ENCODE results near the gene SNX6.

Gene SNX6

GRCh38 chr14:34619471-34619870, 10.5 kb downstream of the SNX6 start:
- no peak overlapping the region for H3K4me3 ChIP-seq (ENCODE audit: low read length)
- TF ChIP-seq ZNF274 (IDR thresholded peaks at IDR 0.05; ENCODE audit: low read depth, low read length) = no peak

- no peak for TF ChIP-seq ZNF274 (IDR thresholded peaks at IDR 0.05; ENCODE audit: low read depth, low read length)
- H3K4me3 ChIP-seq (ENCODE audit: low read length) = no peak overlapping the region
These were observed 13.6 kb downstream of the SNX6 start for GRCh38 chr14:34616360-34616759.

GRCh38 chr14:34615507-34615906, 14.4 kb downstream of the SNX6 start:
- no peak for TF ChIP-seq ZNF274 (IDR thresholded peaks at IDR 0.05; ENCODE audit: low read depth, low read length)
- H3K4me3 ChIP-seq (ENCODE audit: low read length) = no peak overlapping the region

- no peak overlapping the region for H3K4me3 ChIP-seq (ENCODE audit: low read length)
- TF ChIP-seq ZNF274 (IDR thresholded peaks at IDR 0.05; ENCODE audit: low read depth, low read length) = no peak
These were observed 15.3 kb downstream of the SNX6 start for GRCh38 chr14:34614638-34615037.

- no peak for TF ChIP-seq ZNF274 (IDR thresholded peaks at IDR 0.05; ENCODE audit: low read depth, low read length)
- H3K4me3 ChIP-seq (ENCODE audit: low read length) = no peak overlapping the region
These were observed 19.8 kb downstream of the SNX6 start for GRCh38 chr14:34610101-34610500.

- H3K4me3 ChIP-seq (ENCODE audit: low read length) = no peak overlapping the region
- no peak for TF ChIP-seq ZNF274 (IDR thresholded peaks at IDR 0.05; ENCODE audit: low read depth, low read length)
These were observed 24.5 kb downstream of the SNX6 start for GRCh38 chr14:34605461-34605860.

GRCh38 chr14:34604995-34605394, 25.0 kb downstream of the SNX6 start:
- no peak for TF ChIP-seq ZNF274 (IDR thresholded peaks at IDR 0.05; ENCODE audit: low read depth, low read length)

GRCh38 chr14:34596891-34597290, 33.1 kb downstream of the SNX6 start:
- TF ChIP-seq ZNF274 (IDR thresholded peaks at IDR 0.05; ENCODE audit: low read depth, low read length) = no peak

More at GRCh38 chr14:34604995-34605394, 25.0 kb downstream of the SNX6 start:
- H3K4me3 ChIP-seq (ENCODE audit: low read length) = no peak overlapping the region

GRCh38 chr14:34593740-34594375, 36.1 kb downstream of the SNX6 start:
- H3K4me3 ChIP-seq (ENCODE audit: low read length) = no peak overlapping the region
- no peak for TF ChIP-seq ZNF274 (IDR thresholded peaks at IDR 0.05; ENCODE audit: low read depth, low read length)

More at GRCh38 chr14:34596891-34597290, 33.1 kb downstream of the SNX6 start:
- no peak overlapping the region for H3K4me3 ChIP-seq (ENCODE audit: low read length)

- no peak overlapping the region for H3K4me3 ChIP-seq (ENCODE audit: low read length)
- TF ChIP-seq ZNF274 (IDR thresholded peaks at IDR 0.05; ENCODE audit: low read depth, low read length) = no peak
These were observed 37.3 kb downstream of the SNX6 start for GRCh38 chr14:34592623-34593022.

- TF ChIP-seq ZNF274 (IDR thresholded peaks at IDR 0.05; ENCODE audit: low read depth, low read length) = no peak
- no peak overlapping the region for H3K4me3 ChIP-seq (ENCODE audit: low read length)
These were observed 46.4 kb downstream of the SNX6 start for GRCh38 chr14:34583525-34583924.

- no peak overlapping the region for H3K4me3 ChIP-seq (ENCODE audit: low read length)
- no peak for TF ChIP-seq ZNF274 (IDR thresholded peaks at IDR 0.05; ENCODE audit: low read depth, low read length)
These were observed 47.7 kb downstream of the SNX6 start for GRCh38 chr14:34582117-34582680.

GRCh38 chr14:34580381-34580780, 49.6 kb downstream of the SNX6 start:
- H3K4me3 ChIP-seq (ENCODE audit: low read length) = no peak overlapping the region
- TF ChIP-seq ZNF274 (IDR thresholded peaks at IDR 0.05; ENCODE audit: low read depth, low read length) = no peak

- no peak for TF ChIP-seq ZNF274 (IDR thresholded peaks at IDR 0.05; ENCODE audit: low read depth, low read length)
- no peak overlapping the region for H3K4me3 ChIP-seq (ENCODE audit: low read length)
These were observed 58.2 kb downstream of the SNX6 start for GRCh38 chr14:34571771-34572170.

GRCh38 chr14:34569750-34570149, 60.2 kb downstream of the SNX6 start:
- TF ChIP-seq ZNF274 (IDR thresholded peaks at IDR 0.05; ENCODE audit: low read depth, low read length) = no peak
- H3K4me3 ChIP-seq (ENCODE audit: low read length) = no peak overlapping the region

- H3K4me3 ChIP-seq (ENCODE audit: low read length) = no peak overlapping the region
- TF ChIP-seq ZNF274 (IDR thresholded peaks at IDR 0.05; ENCODE audit: low read depth, low read length) = no peak
These were observed 61.1 kb downstream of the SNX6 start for GRCh38 chr14:34568803-34569202.

Measured in GM08714 (cell line).